ENCODE results near the gene RBMS1. TPM values are rescaled to one million over a fixed set of nuclear protein-coding genes. Genes with fewer than 3 reads are reported as not detected.

Gene RBMS1
- polyA plus RNA-seq, 3 donors: 114 to 148 (median 141) TPM

DNA sequence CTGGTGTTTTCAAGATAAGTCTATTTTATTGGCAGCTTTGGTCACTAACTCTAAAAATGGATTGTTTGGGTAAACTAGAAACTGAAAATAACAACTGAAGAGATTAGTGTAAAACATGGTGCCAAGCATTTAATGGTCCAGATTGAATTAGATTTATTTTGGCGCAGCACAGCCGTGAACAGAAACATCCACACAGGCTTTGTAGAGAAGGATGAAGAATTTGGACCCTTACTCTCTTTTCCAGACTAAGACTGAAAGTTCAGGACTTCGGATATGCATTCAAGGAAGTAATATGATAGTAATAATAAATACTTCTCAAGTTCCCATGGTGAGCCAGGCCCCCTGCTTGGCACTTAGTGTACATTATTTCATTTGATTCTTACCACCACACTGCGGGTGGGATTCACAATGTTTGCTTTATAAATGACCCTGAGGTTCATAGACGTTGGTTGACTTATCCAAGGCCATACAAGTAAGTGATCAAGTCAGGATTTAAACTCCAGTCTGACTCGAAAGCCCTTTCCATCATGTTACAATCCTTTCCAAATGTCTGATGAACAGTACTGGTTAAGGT is 239.3 kb downstream of the RBMS1 start:
- no peak for DNase-seq

DNA sequence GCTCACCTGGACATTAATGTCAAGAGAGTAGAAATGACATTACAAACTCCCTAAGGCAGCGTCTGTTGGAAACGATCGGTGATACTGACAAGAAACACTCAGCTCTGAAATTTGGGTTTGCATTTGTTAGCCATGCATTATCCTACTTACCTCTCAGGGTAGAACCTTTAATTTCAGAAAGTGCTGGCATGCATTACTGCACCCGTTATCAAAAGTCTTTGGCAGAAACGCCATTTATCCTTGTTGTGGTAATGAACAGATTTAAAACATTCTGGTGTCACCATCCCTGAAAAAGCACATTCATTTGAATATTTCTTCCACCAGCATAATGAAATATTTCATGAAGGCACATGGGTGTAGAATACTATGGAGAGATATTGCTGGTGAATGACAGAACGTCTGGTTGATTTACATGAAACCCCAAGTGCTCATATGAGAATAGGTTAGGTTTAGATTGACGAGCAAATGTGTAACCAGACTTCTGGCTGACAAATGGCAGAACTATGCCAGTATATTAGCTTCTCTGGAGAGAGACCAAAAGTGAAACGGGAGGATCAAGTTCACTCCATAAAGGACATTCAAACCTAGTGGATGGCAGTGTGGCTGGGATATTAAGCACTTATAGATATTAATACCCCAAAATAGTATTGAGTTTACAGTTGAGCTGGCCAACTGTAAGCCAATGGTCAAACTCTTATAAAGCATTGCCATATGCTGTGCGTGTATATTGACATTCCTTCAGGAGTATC is 240.0 kb downstream of the RBMS1 start:
- DNase-seq: no peak

DNA sequence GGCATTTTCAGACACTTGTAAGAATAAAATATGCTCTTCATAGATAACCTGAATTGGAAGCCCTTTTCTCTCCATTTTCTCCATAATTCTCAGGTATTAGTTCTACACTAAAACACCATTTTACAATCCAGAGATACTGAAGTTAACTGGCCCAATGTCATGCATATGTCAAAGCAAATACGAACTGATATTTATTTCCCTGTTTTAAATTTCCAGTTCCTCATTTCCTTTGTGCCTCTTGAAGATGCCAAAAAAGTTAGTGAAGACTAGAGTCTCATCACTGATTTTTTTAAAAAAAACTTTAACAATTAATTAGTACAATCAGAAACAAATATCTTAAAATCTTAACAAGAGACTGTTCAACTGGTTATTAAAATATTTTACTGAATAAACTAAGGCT is 240.7 kb downstream of the RBMS1 start:
- no peak for DNase-seq

DNA sequence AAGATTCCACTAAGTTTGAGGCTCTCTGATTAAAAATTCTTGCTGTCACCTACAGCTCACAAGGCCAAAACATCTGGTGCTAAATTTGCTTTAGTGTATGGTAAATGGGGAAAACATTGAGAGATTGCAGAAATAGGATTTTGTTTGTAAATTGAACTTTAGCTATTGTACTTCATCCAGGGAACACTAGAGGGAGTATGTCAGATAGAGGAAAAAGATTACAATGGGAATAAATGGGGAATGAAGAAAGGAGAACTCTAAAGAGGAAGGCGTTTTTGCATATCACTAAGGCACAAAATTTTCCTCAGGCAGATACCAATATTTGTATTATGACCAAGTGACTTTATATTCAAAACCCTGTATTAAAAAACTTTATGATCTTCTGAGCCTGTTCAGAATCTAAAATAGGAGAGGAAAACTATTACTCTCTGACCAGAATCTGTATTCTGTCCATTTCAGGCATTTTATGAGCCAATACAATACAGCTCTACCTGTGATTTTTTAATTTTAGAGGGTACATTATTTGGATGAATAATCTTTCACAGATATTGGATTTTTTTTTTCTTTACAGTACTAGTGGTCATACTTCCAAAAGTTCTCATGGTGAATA is 241.2 kb downstream of the RBMS1 start:
- DNase-seq: no peak

DNA sequence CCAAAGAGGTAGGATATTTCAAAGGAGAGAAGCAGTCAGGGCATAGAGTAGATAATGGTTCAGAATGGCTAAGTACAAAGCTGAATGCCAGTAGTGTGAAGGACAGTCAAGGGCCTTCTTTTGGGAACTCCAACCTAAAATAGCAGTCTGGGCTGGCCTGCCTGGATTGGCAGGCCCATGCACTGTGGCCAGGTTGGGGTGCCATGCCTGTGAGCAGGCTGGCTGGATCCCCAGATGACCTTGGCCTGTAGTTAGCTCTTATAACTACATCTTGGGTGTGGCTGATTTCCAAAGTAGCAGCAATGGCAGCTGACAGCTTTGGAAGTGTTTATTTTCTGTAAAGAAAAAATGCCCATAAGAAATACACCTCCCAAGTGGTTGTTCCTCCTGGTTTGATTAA is 242.0 kb downstream of the RBMS1 start:
- no peak for DNase-seq

DNA sequence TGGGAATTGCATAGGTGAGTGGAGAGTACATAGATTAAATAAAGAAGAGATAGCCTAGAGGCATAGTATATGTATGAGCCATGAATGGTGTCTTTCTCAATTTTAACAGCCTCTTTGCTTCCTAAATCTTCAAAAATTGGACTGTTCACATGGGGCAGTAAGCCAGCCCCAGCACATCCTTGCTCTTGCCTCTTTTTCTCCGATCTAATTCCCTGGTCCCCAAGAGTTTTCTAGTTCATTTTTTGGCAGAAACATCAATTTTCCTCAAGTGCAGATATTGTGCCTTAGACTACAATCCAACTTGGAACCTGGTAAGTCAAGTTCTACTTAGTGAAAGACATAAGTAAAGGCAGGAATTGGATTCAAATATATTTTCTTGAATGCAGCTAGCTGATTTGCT is 243.7 kb downstream of the RBMS1 start:
- no peak for DNase-seq

DNA sequence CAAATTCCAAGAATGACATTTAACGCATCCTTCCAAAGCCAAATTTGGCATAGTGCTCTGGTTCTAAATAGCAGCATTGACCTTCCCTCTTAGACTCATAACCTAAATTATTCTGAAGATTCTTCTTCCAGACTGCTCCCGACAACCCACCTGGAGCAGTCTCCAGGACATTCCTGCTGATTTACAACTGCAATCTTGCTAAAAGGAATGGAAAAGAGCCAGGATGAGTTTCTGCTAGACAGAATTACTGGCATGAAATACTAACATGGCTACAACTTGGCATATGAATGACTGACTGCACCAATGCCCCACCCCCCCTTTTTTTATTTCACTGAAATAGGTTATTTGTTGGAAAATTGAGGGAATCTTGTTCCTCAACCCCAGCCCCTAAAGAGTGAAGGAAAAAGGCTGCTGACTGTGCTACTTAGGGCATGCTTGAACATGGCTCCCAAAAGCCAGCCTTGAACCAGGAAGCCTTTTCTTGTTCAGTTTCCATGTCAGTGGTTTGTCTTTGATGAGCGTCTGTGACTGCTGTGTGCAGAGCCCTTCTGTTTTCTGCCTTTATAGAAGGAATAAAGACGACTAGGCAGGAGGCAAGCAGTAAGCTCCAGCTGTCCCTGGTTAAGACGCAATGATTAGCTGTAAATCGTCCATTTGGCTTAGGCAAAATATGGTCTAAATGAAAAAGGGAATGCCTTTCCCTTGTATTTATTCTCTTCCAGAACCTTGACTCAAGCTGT is 246.1 kb downstream of the RBMS1 start:
- no peak for DNase-seq

DNA sequence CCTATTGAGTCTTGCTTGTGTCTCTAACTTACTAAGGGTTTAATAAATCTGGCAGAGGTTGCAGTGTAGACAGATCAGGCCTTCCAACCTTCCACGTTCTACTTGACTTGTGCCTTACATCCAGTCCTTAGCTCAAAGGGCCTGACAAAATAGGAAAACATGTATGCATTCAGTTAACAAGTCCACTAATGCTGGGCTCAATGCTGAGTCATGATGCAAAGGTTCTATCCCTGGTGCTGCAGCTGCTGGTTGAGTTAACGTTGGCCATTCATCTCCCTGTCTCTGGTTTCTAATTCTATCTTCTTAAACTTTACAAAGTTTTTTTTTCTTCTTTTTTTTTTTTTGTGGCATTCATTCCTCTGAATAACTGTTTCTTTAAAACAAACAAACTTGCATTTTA is 247.3 kb downstream of the RBMS1 start:
- no peak for DNase-seq

DNA sequence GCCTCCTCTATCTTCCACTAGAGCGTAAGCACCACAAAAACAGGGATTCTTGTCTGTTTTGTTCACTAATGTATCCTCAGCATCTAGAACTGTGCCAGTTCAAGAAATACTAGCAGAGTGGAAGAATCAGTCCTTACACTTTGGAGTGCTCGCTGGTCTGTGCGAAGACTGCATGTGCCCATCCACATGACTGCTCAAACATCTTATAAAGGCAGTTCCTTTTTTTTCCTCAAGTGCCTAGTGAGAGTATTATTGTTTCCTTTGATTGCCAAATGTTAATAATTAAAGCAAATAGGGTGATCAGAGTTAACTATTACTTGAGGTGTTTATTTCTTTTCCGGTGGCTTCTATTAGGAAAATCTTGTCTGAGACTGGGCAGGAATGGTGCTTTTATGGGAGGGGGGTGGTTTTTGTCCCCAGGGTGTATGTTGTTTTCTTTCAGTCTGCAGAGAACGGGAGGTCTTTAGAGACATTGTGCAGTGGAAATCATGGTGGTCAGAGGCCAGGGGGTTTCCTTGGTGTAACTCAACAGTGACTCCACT is 247.9 kb downstream of the RBMS1 start:
- DNase-seq: no peak

DNA sequence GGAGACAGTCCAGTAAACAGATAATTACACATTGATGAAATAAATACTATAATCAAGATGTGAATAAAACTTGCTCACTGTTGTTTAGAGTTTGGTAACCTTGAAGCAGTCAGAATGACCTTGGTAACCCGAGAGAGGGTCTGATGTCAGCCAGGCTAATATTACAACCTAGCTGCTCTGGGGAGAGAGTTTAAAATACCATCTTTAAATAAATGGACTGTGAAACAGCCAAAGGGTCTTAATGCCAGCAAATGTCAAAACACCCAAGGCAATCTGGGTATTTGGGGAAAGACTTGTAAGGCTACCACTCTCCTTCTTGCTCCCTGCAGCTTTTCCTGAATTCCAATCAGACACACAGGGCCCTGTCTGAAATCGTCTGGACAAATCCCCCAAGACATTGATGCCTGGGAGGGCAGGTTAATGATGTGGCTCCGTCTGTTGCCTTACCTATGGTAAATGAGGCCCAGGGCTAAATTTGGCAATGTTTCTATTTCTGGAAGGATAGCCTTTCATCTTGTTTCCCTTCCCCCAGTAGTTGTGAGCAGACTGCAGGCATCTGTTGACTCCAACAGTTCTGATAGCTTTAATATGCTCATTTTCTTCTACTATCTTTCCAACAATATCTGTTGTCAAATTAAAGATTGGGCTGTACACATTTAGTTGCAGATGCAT is 250.6 kb downstream of the RBMS1 start:
- DNase-seq: no peak

DNA sequence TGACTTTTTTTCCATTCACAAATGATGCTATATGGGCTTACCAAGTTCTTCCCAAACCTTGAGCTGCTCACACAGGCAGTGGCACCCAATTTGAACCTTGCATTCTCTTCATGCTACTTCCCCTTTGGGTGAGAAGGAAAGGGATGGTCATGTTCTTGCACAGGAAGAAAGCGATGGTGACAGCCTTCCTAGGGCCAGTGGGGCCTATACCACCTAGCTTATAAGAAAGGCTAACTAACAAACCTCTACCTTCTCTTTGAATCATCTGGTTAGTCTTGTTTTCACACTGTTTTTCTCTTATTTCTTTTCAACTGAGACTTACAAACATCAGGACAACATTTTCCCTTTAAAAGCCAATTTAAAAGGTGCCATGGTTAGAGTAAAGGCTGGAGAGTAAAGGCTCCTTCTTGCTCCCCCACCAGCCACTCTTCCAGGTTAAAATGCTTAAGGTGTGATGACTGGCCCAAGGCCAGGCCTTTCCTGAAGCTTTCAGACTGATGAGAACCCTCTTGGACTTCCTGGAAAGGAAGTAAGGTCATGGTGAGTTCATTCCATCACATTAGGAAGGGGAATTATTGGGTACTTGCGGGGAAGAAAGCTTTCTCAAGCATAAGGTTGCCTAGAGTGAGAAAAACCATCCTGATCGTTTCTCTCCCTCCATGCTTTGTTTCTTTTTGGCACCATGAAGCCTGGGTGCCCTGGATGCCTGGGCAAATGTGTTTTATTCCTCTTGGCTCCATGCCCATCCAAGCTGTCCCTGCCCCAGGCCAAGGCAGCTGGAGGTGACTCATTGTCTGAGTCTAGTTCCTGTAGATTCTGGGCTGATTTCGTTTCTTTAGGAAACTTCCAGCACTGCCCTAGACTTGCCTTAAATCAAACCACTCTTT is 252.1 kb downstream of the RBMS1 start:
- DNase-seq: no peak

DNA sequence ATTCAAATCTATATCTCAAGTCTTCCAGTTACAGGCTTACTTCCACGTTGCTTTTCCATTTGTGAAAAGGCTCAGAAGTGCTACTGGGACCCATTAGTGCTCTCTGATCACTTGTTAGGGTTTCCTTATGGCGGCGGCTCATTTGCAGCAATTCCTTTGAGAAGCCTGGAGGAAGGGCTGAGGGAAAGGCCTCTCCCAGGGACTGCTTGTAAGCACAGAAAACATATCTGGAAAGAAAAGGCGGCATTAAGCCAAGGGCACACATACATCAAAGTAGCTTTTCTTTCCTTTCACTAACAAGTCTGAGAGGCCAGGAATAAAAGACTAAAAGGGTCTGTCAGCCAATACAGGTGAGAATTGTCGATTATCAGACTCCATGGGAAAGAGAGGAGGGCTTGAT is 254.2 kb downstream of the RBMS1 start:
- no peak for DNase-seq

DNA sequence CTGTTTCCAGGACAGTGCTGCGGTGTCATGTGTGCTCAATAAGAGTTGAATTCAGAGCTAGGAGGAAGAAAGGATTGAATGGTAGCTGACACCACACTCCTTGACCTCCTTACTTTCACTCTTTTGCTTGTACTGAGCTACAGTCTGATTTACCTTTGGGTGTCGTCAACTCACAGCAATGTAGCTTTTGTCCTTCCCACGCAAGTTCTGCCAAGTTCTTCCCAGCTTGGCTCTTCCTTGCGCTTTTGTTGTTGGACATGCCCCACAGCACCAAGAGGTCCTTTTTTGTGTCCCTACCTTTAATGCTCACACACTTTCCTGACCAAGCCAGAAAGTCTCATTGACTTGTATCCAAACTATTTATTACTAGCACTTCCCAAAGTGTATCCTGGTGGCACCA is 255.2 kb downstream of the RBMS1 start:
- no peak for DNase-seq

DNA sequence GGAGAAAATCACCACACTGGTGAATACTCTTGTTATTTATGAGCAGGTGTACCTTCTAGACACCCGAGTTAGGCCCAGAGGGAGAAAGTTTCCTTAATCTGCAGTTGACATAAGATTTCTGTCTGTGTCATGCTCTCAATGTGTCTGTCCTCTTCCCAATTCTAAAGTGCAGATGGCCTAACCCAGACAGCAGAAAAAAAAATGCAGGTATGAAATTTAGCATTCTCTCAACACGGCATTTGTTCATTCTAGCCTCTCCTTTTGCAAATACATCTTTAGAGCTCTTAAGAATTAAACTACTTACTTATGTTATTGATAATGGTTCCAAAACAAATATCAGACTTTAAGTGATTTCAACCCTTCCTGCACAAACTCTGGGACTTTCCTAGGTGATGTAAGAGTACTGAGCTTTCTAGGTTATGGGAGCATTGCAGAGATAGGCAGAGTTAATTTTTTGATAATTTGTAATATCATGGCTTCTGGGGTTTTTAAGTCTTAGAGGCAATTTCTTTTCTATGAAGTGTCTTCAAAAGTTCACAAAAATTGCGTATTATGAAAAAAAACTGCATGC is 260.6 kb downstream of the RBMS1 start:
- no peak for DNase-seq

DNA sequence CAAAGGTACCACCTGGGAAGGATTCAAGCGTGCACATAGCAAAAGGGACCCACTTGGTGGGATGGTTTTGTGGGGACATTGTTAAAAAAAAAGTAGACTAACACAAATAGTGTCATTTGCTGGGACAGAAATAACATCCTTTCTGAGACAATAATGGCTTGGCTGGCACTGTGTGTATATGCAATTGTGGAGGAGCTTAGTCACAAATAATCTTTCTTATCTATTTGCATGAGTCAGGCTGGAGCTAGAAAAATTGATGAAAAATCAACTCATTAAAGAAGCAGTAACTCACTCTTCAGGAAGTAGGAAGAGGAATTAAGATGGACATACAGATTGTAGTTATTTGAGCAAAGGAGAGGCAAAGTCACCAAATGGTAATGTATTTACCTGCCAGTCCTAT is 264.0 kb downstream of the RBMS1 start:
- DNase-seq: no peak

DNA sequence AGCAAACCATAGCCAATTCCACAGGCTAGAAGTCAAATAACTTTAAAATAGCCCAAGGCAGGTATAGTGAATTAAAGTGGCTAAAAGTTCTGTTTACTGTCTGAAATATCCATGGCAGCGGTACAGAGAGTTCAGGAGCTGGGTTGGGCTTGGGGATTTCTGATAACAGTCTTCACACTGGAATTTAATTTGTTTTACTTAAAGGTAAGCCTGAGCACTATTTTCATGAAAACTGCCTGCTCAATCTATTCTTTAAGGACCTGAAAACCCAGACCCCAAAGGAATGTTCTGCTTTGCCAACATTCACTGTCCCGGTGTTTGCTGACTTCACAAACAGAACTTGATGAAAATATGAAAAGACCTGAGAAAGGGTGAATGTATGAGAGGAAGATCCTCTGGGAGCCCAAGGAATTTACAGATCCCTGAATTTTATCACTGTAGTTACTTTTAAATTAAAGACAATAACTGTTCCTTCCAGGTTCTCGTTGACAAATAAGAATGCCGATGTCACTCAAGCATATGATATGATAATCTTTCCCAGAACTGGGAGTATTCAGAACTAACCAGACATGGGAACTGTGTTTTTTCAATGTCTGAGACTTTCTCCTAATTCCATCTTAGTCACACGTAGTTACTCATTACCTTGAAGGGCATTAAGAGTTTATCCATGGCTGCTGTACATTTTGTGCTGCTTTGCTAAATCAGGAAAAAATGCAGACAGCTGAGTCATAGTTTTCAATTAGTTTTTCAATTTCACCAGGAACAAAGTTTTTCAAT is 265.3 kb downstream of the RBMS1 start:
- DNase-seq: no peak

DNA sequence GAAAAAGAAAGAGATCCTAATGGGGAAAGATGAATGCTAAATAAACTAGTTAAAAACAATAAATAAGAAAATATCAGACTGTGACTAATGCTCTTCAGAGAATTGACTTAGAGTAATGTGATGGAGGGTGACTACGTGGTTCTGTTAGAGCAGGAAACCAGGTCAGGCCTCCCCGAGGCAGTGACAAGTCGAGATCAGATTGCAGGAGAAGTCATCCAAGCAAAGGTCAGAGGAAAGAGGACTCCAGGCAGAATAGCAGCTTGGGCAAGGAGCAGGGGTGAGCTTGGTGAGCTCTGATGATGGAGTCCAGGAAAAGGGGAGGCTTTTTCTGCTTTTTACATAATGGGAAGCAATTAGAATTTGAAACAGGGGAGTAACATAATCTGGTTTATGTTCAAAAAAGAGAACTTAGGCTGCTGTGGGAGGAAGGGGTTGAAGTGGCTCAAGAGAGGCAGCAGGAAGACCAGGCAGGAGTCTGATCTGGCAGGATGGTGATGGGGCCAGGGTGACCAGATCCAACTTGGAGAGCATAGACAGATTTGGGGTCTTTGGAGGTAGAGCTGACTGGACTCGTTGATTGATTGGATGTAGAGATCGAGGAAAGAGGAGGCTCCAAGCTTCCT is 266.2 kb downstream of the RBMS1 start:
- DNase-seq: no peak

DNA sequence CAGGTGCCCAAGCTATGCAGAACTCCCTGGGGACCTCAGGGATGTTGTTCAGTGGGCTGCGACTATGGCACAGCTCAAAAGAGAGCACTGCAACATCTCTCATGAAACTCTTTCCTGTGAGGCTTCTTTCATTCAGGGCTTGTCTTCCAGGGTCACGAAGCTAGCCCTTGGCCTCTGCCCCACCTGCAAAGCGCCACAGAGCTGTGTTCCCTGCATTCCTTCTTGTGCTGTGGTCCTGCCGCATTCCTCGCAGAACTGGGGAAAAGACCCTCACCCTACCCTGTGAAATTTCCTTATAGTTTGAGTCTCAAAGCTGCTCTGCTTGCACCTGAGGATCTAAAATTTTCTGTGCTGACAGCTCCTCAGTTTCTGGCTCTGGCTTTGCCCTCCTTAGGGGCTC is 267.2 kb downstream of the RBMS1 start:
- no peak for DNase-seq

DNA sequence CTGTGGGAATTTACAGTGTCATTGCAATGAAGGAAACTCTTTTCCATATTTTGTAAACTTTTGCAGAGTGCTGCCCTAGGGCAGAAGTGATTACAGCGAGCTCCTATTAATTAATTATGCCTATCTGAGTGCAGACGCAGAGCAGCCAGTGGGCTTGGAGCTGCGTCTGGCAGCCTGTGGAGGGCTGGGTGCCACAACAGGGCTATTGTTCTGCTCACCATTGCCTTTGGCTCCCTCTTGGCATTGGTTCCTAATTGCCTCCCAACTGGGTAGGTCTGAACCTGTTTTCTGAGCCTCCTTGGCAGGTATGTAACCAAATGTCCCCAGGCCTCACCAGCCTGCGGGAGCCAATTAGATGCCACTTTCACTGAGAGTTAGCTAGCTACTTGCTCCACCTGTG is 267.9 kb downstream of the RBMS1 start:
- DNase-seq: no peak

Data from renal pelvis (tissue), 4 donors.